HFF-Myc (cell line): ENCODE results near the gene SUV39H1.
"Not testable (repeated sequence)": the region's sequence is repeated elsewhere in the genome, so short reads cannot be mapped to it uniquely, and the experiment has no call there.

ENCODE experiments used
- DNase-seq: peaks from one replicate; pipeline ENCODE4 v3.0.0-alpha.2; 2011; ENCODE audit warnings: low read depth; ENCODE audit errors: extremely low read depth
- H3K4me3 ChIP-seq: replicated peaks from 2 replicates; pipeline ENCODE4 v1.5.1; 2011; ENCODE audit warnings: low read depth, mild to moderate bottlenecking, control low read depth, low read length
- TF ChIP-seq, protein P1 (sequence below): IDR thresholded peaks from 2 replicates; pipeline ENCODE4 v1.5.1; 2012; ENCODE audit warnings: mild to moderate bottlenecking, low read depth, low read length, control low read depth; ENCODE audit errors: missing control alignments

The SUV39H1 gene

GRCh38 chrX:48665991-48666390 is 30.5 kb upstream of the SUV39H1 start:
- no peak overlapping the region for H3K4me3 ChIP-seq
- TF ChIP-seq, protein P1, sequence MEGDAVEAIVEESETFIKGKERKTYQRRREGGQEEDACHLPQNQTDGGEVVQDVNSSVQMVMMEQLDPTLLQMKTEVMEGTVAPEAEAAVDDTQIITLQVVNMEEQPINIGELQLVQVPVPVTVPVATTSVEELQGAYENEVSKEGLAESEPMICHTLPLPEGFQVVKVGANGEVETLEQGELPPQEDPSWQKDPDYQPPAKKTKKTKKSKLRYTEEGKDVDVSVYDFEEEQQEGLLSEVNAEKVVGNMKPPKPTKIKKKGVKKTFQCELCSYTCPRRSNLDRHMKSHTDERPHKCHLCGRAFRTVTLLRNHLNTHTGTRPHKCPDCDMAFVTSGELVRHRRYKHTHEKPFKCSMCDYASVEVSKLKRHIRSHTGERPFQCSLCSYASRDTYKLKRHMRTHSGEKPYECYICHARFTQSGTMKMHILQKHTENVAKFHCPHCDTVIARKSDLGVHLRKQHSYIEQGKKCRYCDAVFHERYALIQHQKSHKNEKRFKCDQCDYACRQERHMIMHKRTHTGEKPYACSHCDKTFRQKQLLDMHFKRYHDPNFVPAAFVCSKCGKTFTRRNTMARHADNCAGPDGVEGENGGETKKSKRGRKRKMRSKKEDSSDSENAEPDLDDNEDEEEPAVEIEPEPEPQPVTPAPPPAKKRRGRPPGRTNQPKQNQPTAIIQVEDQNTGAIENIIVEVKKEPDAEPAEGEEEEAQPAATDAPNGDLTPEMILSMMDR, result no peak
- no peak for DNase-seq

DNA sequence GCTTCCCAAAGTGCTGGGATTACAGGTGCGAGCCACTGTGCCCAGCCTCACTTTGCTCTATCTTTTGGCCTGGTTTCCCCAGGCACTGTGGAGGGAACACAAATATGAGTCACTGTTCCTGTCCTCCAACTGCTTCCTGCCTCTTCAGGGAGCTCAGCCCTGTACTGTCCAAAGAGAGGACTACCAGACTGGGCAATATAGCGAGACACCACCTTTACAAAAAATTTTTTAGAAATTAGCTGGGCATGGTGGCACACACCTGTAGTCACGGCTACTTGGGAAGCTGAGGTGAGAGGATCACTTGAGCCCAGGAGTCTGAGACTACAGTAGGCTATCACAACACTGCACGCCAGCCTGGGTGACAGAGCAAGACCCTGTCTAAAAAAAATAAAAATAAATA is 29.9 kb upstream of the SUV39H1 start:
- TF ChIP-seq, protein P1, result no peak
- DNase-seq, result no peak
- no peak overlapping the region for H3K4me3 ChIP-seq

- TF ChIP-seq, protein P1, result no peak
- DNase-seq, result no peak
- no peak overlapping the region for H3K4me3 ChIP-seq
Observed at GRCh38 chrX:48667509-48667908, 29.0 kb upstream of the SUV39H1 start.

- not testable (repeated sequence) for H3K4me3 ChIP-seq, DNase-seq
Observed at GRCh38 chrX:48668187-48668586, 28.3 kb upstream of the SUV39H1 start.

DNA sequence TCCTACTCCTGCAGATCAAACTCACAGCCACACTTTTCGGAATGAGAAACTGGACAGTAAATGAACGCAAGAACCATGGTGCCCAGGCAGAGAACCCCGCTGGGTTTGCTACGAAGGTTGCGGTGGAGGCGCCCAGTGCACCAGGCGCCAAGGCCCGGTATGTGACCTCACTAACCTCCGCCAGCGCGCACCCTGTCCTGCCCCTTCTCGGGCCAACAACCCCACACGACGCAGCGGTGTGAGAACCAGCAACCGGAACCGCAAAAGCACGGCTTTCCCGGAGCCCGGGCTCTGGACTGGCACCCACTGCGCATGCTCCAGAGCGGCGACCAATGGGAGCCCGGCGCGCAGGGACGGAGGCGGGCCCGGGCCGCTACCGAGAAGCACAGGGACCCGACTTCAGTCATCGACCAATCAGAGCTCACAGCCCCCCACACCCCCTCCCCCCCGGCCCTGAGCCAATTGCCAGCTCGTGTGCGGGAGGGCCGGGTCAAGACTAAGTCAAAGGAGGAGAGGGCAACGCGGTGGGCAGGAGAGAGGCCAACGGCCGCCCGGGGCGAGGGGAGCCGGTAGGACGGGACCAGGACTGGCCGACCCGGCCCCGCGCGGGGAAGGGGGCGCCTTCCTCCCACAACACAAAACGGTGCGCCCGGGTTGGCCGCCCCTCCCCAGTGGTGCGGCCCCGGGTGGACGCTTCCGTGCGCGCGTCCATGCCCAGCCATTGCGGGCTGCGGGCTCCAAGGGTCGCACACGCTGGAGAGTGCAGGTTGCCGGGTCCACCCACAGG is 20.2 kb upstream of the SUV39H1 start:
- TF ChIP-seq, protein P1, result no peak
- DNase-seq, result peak; percentile 42
- peak overlapping the region; percentile 69 for H3K4me3 ChIP-seq

GRCh38 chrX:48676893-48677270 is 19.7 kb upstream of the SUV39H1 start:
- no peak for DNase-seq
- TF ChIP-seq, protein P1, result no peak
- peak overlapping the region; percentile 69 for H3K4me3 ChIP-seq

DNA sequence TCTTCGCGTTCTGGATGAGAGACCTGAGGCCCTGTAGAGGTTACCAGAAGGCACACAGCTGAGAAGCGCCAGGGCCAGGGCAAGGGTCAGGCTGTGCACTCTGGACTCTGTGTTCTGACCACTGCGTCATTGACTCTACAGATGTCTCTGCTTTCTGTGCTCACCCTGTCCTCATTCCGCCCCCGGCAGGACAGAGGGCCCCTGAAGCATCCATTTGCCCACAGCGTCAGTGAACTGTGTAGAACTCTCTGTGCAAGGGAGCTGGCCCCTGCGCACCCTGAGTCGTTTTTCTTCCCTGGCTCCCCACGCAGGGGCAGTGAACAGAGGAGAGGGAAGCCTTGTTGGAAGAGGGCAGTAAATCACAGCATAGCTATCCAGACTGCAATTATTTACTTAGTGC is 19.0 kb upstream of the SUV39H1 start:
- DNase-seq, result no peak
- H3K4me3 ChIP-seq, result peak overlapping the region; percentile 69
- TF ChIP-seq, protein P1, result no peak

- not testable (repeated sequence) for DNase-seq, H3K4me3 ChIP-seq
Observed at GRCh38 chrX:48680467-48680866, 16.1 kb upstream of the SUV39H1 start.

- not testable (repeated sequence) for H3K4me3 ChIP-seq, DNase-seq
Observed at GRCh38 chrX:48680925-48681324, 15.6 kb upstream of the SUV39H1 start.
